HTERT RPE-1 (cell line): ENCODE measurements around the gene AFDN.

Experiments used
- in situ Hi-C: fragments of 300-500 bp; cut with MboI; formaldehyde crosslinking; loops from 4 replicates; pipeline ENCODE4 v1.14.3; 2020; ENCODE audit warnings: low sequenced_read_pairs

The AFDN gene

GRCh38 chr6:167860550-167861226 is 34.0 kb downstream of the AFDN start:
- in situ Hi-C loops: no loop called here

GRCh38 chr6:167861424-167861823 is 34.7 kb downstream of the AFDN start:
- in situ Hi-C loops: no loop called here

- in situ Hi-C loops: no loop called here
These were observed 37.2 kb downstream of the AFDN start for GRCh38 chr6:167863897-167864296.

GRCh38 chr6:167866642-167867041 is 39.9 kb downstream of the AFDN start:
- in situ Hi-C loops: no loop called here

- in situ Hi-C loops: no loop called here
These were observed 43.6 kb downstream of the AFDN start for GRCh38 chr6:167870321-167870720.

GRCh38 chr6:167872538-167873210 is 46.0 kb downstream of the AFDN start:
- in situ Hi-C loops: no loop called here

- in situ Hi-C loops: no loop called here
These were observed 51.5 kb downstream of the AFDN start for GRCh38 chr6:167877994-167878779.

GRCh38 chr6:167879612-167880011 is 52.9 kb downstream of the AFDN start:
- in situ Hi-C loops: no loop called here

GRCh38 chr6:167881327-167881726 is 54.6 kb downstream of the AFDN start:
- in situ Hi-C loops: no loop called here

- in situ Hi-C loops: no loop called here
These were observed 55.5 kb downstream of the AFDN start for GRCh38 chr6:167882244-167882643.

- in situ Hi-C loops: no loop called here
These were observed 61.4 kb downstream of the AFDN start for GRCh38 chr6:167888098-167888497.

GRCh38 chr6:167892835-167893815 is 66.4 kb downstream of the AFDN start:
- in situ Hi-C loops: no loop called here

GRCh38 chr6:167894965-167895364 is 68.3 kb downstream of the AFDN start:
- in situ Hi-C loops: no loop called here

GRCh38 chr6:167896648-167897047 is 69.9 kb downstream of the AFDN start:
- in situ Hi-C loops: no loop called here

GRCh38 chr6:167898673-167899311 is 72.1 kb downstream of the AFDN start:
- in situ Hi-C loops: no loop called here

- in situ Hi-C loops: no loop called here
These were observed 78.1 kb downstream of the AFDN start for GRCh38 chr6:167904791-167905190.

- in situ Hi-C loops: no loop called here
These were observed 80.2 kb downstream of the AFDN start for GRCh38 chr6:167906899-167907298.

- in situ Hi-C loops: no loop called here
These were observed 81.3 kb downstream of the AFDN start for GRCh38 chr6:167907837-167908681.

GRCh38 chr6:167910007-167910406 is 83.3 kb downstream of the AFDN start:
- in situ Hi-C loops: no loop called here
